Brain microvascular endothelial cell (primary cell): ENCODE data around the gene TRMT1.

Source experiments
- DNase-seq: peaks from one replicate; pipeline ENCODE4 v3.0.0-alpha.2; 2020
- H3K27ac ChIP-seq: fragments of 250-450 bp; sonication (Bioruptor Pico); 2 replicates; pipeline ENCODE4 v1.5.1; 2020; ENCODE audit warnings: mild to moderate bottlenecking, moderate library complexity
- H3K27me3 ChIP-seq: fragments of 250-450 bp; sonication (Bioruptor Pico); replicated peaks from 2 replicates; pipeline ENCODE4 v1.5.1; 2020; ENCODE audit warnings: mild to moderate bottlenecking
- H3K36me3 ChIP-seq: fragments of 250-450 bp; sonication (Bioruptor Pico); replicated peaks from 2 replicates; pipeline ENCODE4 v1.5.1; 2020; ENCODE audit warnings: mild to moderate bottlenecking
- H3K4me3 ChIP-seq: 2 replicates; pipeline ENCODE4 v1.5.1; 2011; ENCODE audit warnings: low read depth, mild to moderate bottlenecking, control low read depth, low read length, moderate library complexity
- CTCF ChIP-seq: IDR thresholded peaks from 2 replicates; pipeline ENCODE4 v1.5.1; 2011; ENCODE audit warnings: low read depth, mild to moderate bottlenecking, moderate library complexity, low read length, control low read depth, inconsistent platforms; ENCODE audit errors: missing control alignments
- in situ Hi-C: cut with HindIII; loops from 2 replicates; pipeline ENCODE4 v1.10.0; 2017; ENCODE audit warnings: low sequenced_read_pairs, low pct_ligation_motif_present

TRMT1 gene

GRCh38 chr19:13062317-13062716, 54.2 kb downstream of the TRMT1 start:
- H3K27me3 ChIP-seq, result no peaks in the 10 kb centered on the region
- no peak for TF ChIP-seq CTCF
- H3K36me3 ChIP-seq, result no peaks in the 10 kb centered on the region
- no peak overlapping the region for H3K4me3 ChIP-seq
- no peak overlapping the region for H3K27ac ChIP-seq
- in situ Hi-C loops, result no loop called here
- no peak for DNase-seq

- DNase-seq, result peak; percentile 54
- Histone ChIP-seq H3K4me3 (peak overlapping the region; percentile 53), H3K27ac (no peak overlapping the region), H3K36me3 (no peaks in the 10 kb centered on the region), H3K27me3 (no peaks in the 10 kb centered on the region)
- TF ChIP-seq CTCF, result peak; percentile 97
- in situ Hi-C loops, result no loop called here
Observed at GRCh38 chr19:13060964-13061927, 55.3 kb downstream of the TRMT1 start.

- H3K4me3 ChIP-seq, result peak overlapping the region; percentile 53
- no peak for TF ChIP-seq CTCF
- no peak for DNase-seq
- in situ Hi-C loops, result no loop called here
- H3K36me3 ChIP-seq, result no peaks in the 10 kb centered on the region
- H3K27me3 ChIP-seq, result no peaks in the 10 kb centered on the region
- H3K27ac ChIP-seq, result no peak overlapping the region
Observed at GRCh38 chr19:13060233-13060963, 56.1 kb downstream of the TRMT1 start.

GRCh38 chr19:13058951-13059660, 57.4 kb downstream of the TRMT1 start:
- Histone ChIP-seq H3K27me3 (no peaks in the 10 kb centered on the region), H3K27ac (no peak overlapping the region), H3K4me3 (no peak overlapping the region), H3K36me3 (no peaks in the 10 kb centered on the region)
- in situ Hi-C loops, result no loop called here
- DNase-seq, result no peak
- peak; percentile 12 for TF ChIP-seq CTCF

GRCh38 chr19:13057744-13058143, 58.8 kb downstream of the TRMT1 start:
- in situ Hi-C loops, result no loop called here
- no peak for DNase-seq
- no peak overlapping the region for H3K4me3 ChIP-seq
- no peaks in the 10 kb centered on the region for H3K36me3 ChIP-seq
- no peak for TF ChIP-seq CTCF
- H3K27ac ChIP-seq, result no peak overlapping the region
- H3K27me3 ChIP-seq, result no peaks in the 10 kb centered on the region
